ENCODE results near the gene VWA3B.

Gene VWA3B

DNA sequence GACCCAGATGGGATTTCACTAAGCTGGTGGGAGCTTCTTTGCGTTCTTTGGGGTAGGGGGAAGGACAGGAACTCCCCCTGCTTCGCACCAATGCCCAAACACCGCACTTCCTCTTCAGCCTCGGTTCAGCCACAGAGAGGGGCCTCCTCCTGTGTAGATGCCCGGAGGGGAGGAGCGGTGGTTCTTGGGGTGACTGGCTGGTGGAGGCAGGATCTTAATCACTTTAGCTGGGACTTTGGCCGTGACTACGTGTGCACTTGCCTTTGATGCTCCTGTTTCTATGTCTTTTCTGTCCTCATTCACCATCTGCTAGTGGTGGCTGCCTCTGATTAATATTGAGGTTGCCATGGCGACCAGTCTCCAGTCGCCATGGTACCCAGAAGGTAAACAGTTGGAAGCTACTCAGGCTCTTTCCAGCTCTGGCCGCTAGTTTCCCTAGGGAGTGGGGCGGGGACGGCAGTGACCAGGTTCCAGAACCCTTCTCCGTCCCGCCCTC is 261.1 kb downstream of the VWA3B start:
- DNase-seq = peak; percentile 67

DNA sequence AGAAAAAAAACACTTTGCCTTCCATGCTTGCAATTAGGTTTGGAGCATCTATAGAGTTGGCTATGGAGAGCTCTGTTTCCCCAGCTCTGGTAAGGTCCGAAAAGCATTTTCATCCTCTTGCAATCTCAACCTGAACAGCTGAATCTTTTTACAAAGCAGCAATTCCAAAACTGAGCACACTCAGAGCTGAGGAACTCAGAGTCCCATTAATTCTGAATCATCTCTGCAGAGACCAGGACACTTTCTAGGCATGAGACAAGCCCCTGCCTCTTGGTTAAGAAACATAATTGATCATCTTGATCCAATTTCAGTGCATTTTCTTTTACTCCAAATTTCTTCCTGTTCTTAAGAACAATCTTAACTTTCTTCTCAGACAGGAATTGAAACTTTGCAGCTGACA is 263.4 kb downstream of the VWA3B start:
- DNase-seq = no peak

DNA sequence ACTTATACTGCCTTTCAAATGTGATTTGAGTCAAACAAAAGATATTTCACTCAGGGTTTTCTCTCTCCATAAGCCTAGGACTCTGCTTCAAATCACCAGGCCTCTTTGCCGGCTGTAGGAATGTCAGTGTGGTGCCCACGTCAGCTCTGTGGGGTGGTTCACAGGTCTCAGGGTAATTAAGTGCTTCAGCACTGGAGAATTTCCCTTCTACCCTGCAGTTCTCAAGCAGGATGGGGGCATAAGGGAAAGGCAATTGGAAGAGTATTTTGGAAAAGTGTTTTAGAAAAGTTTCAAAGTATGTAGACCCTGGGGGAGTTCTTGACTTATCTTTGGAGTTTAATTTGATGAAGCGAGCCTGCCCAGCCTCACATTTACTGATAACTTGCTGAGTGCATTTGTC is 268.9 kb downstream of the VWA3B start:
- no peak for DNase-seq

DNA sequence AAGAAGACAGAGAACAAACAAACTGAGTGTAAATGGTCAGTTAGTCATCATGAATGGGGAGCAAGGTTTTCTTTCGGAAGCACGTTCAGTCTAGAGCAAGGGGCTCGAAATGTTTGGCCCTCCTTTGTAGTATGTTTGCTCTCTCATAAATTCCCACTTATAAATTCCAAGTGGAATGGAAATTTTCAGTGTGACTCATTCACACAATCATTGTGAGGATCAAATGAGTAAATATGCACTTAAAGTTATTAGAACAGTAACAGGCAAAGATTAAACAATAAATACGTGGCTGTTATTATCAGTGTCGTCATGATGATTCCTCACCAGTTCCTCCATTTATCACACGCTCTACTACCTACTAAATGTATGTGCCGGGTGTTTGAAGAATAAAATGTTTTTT is 269.8 kb downstream of the VWA3B start:
- no peak for DNase-seq

DNA sequence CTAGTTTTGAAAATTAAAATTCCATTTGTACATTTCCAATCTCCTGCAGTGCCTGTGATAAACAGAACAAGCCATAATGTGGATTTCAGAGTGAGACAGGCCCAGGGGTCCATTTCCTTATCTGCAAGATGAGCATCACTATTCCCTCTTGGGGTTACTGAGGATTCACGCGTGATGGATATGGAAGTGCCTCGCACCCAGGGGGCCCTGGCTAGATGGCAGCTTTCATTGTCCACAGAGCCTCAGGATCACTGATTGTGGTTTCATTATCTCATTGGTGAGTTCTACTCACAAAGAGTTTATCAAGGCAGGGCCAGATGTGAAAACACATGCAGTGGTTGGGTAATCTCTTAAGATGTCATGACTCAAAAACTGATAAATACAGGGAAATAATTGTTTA is 270.9 kb downstream of the VWA3B start:
- DNase-seq = no peak

DNA sequence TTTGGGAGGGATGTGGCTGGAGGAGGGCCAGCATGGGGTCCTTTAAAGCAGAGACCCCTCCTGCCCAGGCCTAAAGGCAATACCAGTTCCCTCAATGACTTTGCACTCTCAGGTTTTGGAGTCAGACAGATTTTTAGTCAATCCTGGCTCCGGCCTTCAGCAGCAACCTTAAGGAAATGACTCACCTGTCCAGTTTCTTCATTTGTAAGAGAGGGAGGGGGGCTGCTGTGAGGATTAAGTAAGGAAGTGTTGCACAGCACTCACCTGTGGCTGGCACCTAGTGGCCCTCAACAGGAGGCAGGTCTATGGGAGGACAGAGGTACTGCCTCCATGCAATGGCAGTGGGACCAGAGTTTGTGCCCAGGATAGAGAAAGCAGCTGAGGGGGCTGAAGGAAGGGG is 273.0 kb downstream of the VWA3B start:
- no peak for DNase-seq

All from COR-L47 (cell line).